Medulla oblongata (tissue), 1 donor: Measurements from ENCODE around the gene TAL2.

Source experiments
- DNase-seq: peaks from one replicate; pipeline ENCODE4 v3.0.0-alpha.2; 2015; ENCODE audit errors: extremely low spot score

TAL2 gene

GRCh38 chr9:105710638-105711037, 48.4 kb downstream of the TAL2 start:
- DNase-seq, result no peak

- DNase-seq, result no peak
Observed at GRCh38 chr9:105711867-105712266, 49.6 kb downstream of the TAL2 start.

GRCh38 chr9:105712297-105712696, 50.0 kb downstream of the TAL2 start:
- no peak for DNase-seq
